Measurements from ENCODE around the gene TMTC4. TPM values are rescaled to one million over a fixed set of nuclear protein-coding genes. Genes with fewer than 3 reads are reported as not detected.

Gene TMTC4, protein sequence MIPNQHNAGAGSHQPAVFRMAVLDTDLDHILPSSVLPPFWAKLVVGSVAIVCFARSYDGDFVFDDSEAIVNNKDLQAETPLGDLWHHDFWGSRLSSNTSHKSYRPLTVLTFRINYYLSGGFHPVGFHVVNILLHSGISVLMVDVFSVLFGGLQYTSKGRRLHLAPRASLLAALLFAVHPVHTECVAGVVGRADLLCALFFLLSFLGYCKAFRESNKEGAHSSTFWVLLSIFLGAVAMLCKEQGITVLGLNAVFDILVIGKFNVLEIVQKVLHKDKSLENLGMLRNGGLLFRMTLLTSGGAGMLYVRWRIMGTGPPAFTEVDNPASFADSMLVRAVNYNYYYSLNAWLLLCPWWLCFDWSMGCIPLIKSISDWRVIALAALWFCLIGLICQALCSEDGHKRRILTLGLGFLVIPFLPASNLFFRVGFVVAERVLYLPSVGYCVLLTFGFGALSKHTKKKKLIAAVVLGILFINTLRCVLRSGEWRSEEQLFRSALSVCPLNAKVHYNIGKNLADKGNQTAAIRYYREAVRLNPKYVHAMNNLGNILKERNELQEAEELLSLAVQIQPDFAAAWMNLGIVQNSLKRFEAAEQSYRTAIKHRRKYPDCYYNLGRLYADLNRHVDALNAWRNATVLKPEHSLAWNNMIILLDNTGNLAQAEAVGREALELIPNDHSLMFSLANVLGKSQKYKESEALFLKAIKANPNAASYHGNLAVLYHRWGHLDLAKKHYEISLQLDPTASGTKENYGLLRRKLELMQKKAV
- 1 to 10 TPM; 4.9 to 9.0 (median 8.0) TPM for total RNA-seq (2021; fragmentation: NEBNext Ultra II Directional; extraction: Animal tissue kit (Norgen Biotek cat#: 25700))
- long read RNA-seq, partial matches to known transcripts: 4 of 9 reads
- long read RNA-seq, other reads (novel, unspliced or antisense): 5 of 9 reads

DNA sequence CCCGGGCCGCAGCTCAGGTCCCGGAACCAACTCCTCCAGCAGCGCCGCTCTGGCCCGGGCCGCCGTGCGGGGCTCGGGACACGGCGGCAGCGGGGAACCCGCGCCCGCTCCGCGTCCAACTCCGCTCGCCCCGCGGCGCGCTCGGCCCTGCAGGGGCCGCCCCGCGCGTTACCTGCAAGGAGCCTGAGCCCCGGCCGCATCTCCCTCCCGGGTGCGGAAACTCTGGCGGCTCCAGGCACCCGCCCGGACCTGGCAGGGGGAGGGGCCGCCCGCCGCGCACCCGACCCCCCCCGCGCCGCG lies at the start of gene TMTC4:
TMTC4 (minus strand) TSS at position 224 of the 300 bp plus-strand sequence. CDS start 4,433 bp downstream, outside the sequence.
- H3K27me3 Mint-ChIP-seq (ENCODE audit: insufficient read depth): no peaks in the 10 kb centered on the region; the same call in none of the 2 replicates
- DNase-seq: no peak
- H3K9me3 Mint-ChIP-seq: no peaks in the 10 kb centered on the region
- H3K4me3 Mint-ChIP-seq: peak within 1 kb of the TSS; percentile 90
- peaks cover 19% of the 10 kb centered on the region for H3K4me1 Mint-ChIP-seq (ENCODE audit: low read depth)
- TF ChIP-seq CTCF (IDR thresholded peaks at IDR 0.05): no peak
- peak within 1 kb of the TSS; percentile 74 for H3K27ac Mint-ChIP-seq
- H3K36me3 Mint-ChIP-seq (ENCODE audit: low read depth): no peaks in the 10 kb centered on the region

DNA sequence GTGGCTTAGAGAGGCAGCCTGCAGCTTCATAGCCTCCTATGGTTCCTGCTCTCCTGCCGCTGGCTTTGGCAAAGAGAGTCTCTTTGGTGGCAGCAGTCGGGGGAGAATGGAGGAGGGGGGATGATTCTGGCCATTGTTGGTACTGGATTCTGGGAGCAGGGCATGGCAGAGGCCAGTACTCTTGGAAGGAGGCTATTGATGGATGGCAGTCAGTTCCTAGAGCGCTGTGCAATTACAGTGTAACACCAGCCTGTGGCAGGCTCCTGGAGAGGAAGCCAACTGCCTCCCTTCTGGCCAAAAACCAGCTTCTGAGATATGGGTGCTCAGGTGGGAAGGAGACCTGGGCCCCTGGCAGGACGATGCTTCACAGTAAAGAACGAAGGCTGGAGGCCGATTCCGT lies 47.9 kb upstream of the TMTC4 start:
- no peak for DNase-seq
- Mint-ChIP-seq H3K27ac (no peak overlapping the region), H3K36me3 (ENCODE audit: low read depth) (no peaks in the 10 kb centered on the region), H3K9me3 (no peaks in the 10 kb centered on the region), H3K4me1 (ENCODE audit: low read depth) (no peaks in the 10 kb centered on the region), H3K4me3 (no peak overlapping the region), H3K27me3 (ENCODE audit: insufficient read depth) (peaks cover 12% of the 10 kb centered on the region)
- no peak for TF ChIP-seq CTCF (IDR thresholded peaks at IDR 0.05)

DNA sequence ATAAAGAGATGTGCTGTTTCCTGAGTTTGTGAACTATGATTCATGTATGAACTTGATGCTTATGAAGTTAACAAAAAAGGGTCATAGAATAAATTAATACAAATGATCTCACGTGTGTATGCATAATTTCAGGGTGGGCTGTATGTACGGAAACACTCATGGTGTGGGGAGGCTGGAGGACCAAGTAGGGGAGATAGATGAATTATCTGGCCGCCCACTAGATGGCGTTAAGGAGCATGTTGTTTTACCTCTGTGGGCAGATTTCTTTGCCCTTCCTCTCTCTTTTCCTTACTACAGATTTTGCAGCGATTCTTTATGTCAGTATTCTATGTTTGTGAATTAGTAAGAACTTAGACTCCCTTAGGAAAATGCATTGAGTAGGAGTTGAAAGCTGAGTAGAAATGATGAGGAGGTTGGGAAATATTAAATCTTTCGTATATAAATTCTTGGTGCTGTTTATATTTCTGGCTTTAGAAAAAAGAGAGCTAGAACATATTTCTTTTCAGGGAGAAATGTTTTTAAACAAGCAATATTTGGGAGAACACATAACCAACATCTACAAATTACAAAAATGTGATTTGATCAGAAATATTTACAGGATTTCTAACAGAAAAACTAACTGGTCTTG lies 47.4 kb upstream of the TMTC4 start:
- no peak overlapping the region for H3K27ac Mint-ChIP-seq
- H3K9me3 Mint-ChIP-seq: no peaks in the 10 kb centered on the region
- peak; percentile 86 for TF ChIP-seq CTCF (IDR thresholded peaks at IDR 0.05)
- peak; percentile 32 for DNase-seq
- H3K27me3 Mint-ChIP-seq (ENCODE audit: insufficient read depth): peaks cover 12% of the 10 kb centered on the region
- H3K36me3 Mint-ChIP-seq (ENCODE audit: low read depth): no peaks in the 10 kb centered on the region
- no peak overlapping the region for H3K4me3 Mint-ChIP-seq
- no peaks in the 10 kb centered on the region for H3K4me1 Mint-ChIP-seq (ENCODE audit: low read depth)

GRCh38 chr13:100715604-100716003 lies 41.0 kb upstream of the TMTC4 start:
- Mint-ChIP-seq H3K9me3 (no peaks in the 10 kb centered on the region), H3K27me3 (ENCODE audit: insufficient read depth) (peaks cover 16% of the 10 kb centered on the region), H3K4me1 (ENCODE audit: low read depth) (no peaks in the 10 kb centered on the region), H3K27ac (no peak overlapping the region), H3K36me3 (ENCODE audit: low read depth) (no peaks in the 10 kb centered on the region), H3K4me3 (no peak overlapping the region)
- TF ChIP-seq CTCF (IDR thresholded peaks at IDR 0.05): no peak
- DNase-seq: no peak

- no peaks in the 10 kb centered on the region for H3K36me3 Mint-ChIP-seq (ENCODE audit: low read depth)
- H3K4me1 Mint-ChIP-seq (ENCODE audit: low read depth): no peaks in the 10 kb centered on the region
- H3K27ac Mint-ChIP-seq: no peak overlapping the region
- H3K9me3 Mint-ChIP-seq: no peaks in the 10 kb centered on the region
- no peak for DNase-seq
- no peak overlapping the region for H3K4me3 Mint-ChIP-seq
- peaks cover 9% of the 10 kb centered on the region for H3K27me3 Mint-ChIP-seq (ENCODE audit: insufficient read depth)
- no peak for TF ChIP-seq CTCF (IDR thresholded peaks at IDR 0.05)
Measured at GRCh38 chr13:100714478-100714877, 39.9 kb upstream of the TMTC4 start.

Data from HFFc6 (cell line).